NB4 (cell line): ENCODE measurements around the gene YPEL1.

ENCODE experiments used
- MYC ChIP-seq: IDR thresholded peaks from 2 replicates; pipeline ENCODE4 v1.6.1; 2011; ENCODE audit warnings: low read depth, low read length
- POLR2A ChIP-seq: IDR thresholded peaks from 2 replicates; pipeline ENCODE4 v1.6.1; 2011; ENCODE audit warnings: mild to moderate bottlenecking; ENCODE audit not compliant: insufficient read length; ENCODE audit errors: extremely low read depth
- TF ChIP-seq, protein P1 (sequence below): IDR thresholded peaks from one replicate; pipeline ENCODE4 v1.5.1; 2012; ENCODE audit warnings: low read depth, low read length
- TF ChIP-seq, protein P2 (sequence below): IDR thresholded peaks from 2 replicates; pipeline ENCODE4 v1.6.1; 2011; ENCODE audit warnings: low read depth, low read length

DNA sequence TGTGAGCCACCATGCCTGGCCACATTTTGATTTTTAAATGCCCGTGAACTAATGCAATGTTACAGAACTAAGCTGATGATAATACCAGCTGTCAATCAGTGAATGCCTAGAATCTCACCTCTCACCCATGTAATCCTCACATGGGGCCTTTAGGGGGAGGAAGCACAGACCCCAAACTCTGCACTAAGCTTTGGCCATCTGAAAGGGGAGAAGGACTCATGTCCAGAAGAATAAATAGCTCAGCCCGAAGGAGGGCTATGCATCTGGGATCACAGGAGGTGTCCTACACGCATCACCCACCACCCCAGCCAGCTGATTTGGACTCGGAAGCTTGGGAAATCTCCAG lies 36.0 kb upstream of the YPEL1 start:
- TF ChIP-seq, protein P1, sequence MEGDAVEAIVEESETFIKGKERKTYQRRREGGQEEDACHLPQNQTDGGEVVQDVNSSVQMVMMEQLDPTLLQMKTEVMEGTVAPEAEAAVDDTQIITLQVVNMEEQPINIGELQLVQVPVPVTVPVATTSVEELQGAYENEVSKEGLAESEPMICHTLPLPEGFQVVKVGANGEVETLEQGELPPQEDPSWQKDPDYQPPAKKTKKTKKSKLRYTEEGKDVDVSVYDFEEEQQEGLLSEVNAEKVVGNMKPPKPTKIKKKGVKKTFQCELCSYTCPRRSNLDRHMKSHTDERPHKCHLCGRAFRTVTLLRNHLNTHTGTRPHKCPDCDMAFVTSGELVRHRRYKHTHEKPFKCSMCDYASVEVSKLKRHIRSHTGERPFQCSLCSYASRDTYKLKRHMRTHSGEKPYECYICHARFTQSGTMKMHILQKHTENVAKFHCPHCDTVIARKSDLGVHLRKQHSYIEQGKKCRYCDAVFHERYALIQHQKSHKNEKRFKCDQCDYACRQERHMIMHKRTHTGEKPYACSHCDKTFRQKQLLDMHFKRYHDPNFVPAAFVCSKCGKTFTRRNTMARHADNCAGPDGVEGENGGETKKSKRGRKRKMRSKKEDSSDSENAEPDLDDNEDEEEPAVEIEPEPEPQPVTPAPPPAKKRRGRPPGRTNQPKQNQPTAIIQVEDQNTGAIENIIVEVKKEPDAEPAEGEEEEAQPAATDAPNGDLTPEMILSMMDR = no peak
- TF ChIP-seq MYC (no peak), POLR2A (no peak)
- TF ChIP-seq, protein P2, sequence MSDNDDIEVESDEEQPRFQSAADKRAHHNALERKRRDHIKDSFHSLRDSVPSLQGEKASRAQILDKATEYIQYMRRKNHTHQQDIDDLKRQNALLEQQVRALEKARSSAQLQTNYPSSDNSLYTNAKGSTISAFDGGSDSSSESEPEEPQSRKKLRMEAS = no peak
